Mucosa of gallbladder (tissue), 1 donor: ENCODE results near the gene PAX2. TPM values are rescaled to one million over a fixed set of nuclear protein-coding genes. Genes with fewer than 3 reads are reported as not detected.
"Not testable (repeated sequence)": the region's sequence is repeated elsewhere in the genome, so short reads cannot be mapped to it uniquely, and the experiment has no call there.

Experiments used
- DNase-seq: peaks from one replicate; pipeline ENCODE4 v3.0.0-alpha.2; 2020; ENCODE audit warnings: low spot score
- total RNA-seq: library from RNA; stranded (reverse); gene quantifications from one replicate; pipeline ENCODE4 v1.2.1, GENCODE V29; 2021
- donor health status: DM: no; HTN: no; CAD: no.

PAX2 gene
- not detected for total RNA-seq

DNA sequence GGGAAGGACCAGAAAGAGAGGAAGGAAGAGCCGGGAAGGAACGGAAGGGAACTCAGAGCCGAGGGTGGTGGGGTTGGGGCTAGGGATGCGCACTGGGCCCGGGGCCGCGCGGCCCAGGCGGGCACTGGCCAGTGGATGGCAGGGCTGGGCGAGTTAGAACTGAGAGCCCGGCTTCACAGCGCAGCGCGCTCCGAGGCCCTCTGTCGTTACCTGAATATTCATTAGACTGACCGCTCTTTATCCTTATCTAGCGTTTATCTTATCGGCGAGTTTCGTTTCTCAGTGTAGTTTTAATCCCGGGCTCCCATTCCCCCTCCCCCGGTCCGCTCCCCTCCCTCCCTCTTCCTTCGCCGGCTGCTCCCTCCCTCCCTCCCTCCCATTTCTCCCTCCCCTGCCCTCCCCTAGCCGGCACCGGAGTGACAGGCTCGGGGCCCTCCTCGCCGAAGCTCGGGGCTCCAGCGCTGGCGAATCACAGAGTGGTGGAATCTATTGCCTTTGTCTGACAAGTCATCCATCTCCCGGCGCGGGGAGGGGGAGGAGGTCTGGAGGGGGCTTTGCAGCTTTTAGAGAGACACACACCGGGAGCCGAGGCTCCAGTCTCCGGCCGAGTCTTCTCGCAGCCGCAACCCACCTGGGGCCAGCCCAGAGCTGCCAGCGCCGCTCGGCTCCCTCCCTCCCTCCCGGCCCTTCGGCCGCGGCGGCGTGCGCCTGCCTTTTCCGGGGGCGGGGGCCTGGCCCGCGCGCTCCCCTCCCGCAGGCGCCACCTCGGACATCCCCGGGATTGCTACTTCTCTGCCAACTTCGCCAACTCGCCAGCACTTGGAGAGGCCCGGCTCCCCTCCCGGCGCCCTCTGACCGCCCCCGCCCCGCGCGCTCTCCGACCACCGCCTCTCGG lies at the start of gene PAX2:
PAX2 (plus strand) TSS at position 596 of the 895 bp plus-strand sequence. CDS start 679 bp downstream, outside the sequence.
- no peak for DNase-seq

- DNase-seq = no peak
These were observed 48.9 kb upstream of the PAX2 start for GRCh38 chr10:100696477-100696901.

DNA sequence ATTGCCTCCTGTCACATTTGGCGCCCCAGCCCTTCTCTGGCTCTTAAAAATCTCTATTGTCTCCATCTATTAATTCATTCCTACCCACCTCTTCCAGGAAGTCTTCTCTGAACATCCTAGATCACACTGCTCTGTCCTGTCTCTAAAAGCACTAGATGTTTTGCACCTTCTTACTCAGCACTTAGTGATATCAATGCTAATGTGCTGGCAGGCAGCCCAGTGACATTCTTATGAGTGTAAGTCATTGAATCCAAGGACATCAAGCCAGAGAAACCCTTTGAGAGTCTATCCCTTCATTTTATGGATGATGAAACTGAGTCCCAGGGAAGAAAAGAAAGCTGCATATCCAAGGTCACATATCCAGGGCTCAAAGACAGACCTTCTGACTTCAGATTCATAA lies 48.3 kb upstream of the PAX2 start:
- DNase-seq = peak; percentile 12

GRCh38 chr10:100697631-100698030 lies 47.8 kb upstream of the PAX2 start:
- no peak for DNase-seq

GRCh38 chr10:100701704-100702103 lies 43.7 kb upstream of the PAX2 start:
- not testable (repeated sequence) for DNase-seq

- no peak for DNase-seq
These were observed 40.2 kb upstream of the PAX2 start for GRCh38 chr10:100705139-100705538.

- DNase-seq = no peak
These were observed 38.0 kb upstream of the PAX2 start for GRCh38 chr10:100707261-100707848.

DNA sequence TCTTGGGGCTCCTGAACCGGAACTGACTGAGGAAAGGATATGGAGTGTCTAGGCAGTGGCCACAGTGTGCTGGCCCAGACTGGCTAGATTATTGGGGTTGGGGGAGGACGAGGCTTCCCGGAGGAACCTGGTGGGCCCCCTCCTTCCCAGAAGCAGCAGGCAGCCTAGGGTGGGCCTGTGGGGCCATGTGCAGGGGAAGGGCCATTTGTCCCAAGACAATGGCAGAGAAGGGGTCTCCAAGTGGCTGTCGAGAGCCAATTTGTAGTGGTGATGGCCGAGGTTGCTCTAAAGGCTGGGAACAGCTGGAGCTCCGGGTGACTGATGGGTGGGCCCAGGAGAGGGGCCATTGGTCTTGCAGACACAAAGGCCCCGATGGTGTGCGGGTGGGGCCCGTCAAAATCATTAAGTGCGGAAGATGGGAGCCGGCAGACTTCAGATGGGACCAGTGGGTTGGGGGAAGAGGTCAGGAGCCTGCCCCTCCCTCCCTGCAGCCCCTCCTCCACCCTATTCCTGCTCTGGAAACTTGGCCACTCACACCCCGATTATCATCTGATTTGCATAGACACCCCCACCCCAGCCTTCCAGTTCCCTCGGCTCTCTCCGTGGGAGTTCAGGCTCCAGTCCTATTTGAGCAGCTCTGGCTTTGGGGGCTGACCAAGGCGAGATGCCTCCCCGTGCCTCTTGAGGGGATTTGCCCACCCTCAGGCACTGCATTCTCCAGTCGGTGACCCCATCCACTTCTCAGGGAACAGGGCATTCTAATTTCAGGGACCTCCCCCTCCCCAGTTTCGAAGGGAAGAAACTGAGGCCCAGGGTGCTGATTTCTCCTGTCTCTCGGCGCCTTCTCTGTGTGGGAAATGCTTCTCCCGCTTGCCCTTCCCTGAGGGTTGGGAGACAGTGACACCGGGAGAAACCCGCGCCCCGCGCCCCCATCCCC lies 36.0 kb upstream of the PAX2 start:
- DNase-seq = no peak

DNA sequence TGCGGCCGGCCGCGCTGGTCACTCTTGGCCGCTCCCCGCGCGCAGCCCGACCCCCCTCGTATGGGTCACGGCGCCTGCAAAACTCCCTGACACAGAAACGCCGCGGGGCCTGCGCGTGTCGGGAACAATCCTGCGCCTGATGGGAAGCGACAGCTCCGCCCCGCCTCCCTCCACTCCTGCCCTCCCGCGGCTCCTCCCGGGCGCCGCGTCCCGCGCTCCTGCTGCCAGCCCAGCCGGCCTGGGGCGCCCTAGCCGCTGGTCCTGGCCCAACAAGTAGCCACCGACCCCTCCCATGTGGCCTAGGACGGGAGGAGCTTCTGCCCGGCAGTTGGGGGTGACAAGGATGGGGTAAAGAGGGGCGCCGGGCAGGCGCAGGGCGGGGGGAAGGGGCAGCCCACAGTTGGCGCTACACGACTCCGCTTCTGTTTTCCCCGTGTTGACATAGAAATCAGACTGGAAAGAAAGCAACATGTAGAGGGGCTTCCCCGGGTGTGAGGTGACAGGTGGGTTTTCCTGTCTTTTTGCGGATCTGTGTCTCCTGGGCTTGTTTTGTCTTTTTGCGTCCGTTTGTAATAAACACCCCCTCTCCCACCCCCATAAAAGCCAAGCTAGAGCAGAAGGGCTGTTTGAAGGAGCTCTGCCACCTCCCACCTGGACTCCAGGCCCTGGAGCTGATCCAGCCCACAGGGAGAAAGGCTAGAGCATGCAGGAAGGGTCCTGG lies 35.1 kb upstream of the PAX2 start:
- no peak for DNase-seq

DNA sequence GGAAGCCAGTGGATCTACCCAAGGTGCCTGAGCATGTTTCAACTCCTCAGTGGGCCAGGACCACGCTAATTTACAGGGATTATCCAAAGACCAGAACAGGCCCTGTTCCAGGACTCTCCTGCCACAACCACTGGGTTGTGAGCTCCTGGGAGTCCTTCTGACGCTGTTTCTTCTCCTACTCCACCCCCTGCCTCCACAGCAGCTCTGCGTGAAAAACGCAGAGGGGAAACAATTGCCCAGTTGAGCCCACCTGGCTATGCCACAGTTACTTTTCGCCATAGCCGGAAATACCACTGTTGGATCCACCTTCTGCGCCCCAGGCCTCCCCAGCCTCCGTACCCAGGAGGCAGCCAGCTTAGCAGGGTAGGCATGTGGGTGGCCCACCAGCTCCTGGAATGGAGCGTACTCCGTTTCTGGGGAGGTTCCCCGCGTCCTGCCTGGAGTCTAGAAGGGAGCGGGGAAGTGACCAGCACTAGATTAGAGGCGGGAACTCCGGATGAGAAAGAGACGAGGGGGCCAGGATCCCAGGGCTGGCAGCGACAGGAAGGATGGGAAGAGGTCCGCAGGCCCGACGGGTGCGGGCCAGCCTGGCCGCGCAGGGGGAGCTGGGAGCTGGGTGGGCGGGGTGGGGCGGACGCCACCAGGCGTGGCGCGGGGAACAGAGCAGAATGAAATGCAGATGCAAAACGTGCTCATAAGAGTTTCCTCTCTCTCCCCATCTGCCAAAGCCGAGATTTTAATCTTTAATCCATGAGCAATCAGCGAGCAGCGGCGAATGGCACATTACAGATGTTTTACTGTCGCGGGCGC lies 32.1 kb upstream of the PAX2 start:
- DNase-seq = no peak

DNA sequence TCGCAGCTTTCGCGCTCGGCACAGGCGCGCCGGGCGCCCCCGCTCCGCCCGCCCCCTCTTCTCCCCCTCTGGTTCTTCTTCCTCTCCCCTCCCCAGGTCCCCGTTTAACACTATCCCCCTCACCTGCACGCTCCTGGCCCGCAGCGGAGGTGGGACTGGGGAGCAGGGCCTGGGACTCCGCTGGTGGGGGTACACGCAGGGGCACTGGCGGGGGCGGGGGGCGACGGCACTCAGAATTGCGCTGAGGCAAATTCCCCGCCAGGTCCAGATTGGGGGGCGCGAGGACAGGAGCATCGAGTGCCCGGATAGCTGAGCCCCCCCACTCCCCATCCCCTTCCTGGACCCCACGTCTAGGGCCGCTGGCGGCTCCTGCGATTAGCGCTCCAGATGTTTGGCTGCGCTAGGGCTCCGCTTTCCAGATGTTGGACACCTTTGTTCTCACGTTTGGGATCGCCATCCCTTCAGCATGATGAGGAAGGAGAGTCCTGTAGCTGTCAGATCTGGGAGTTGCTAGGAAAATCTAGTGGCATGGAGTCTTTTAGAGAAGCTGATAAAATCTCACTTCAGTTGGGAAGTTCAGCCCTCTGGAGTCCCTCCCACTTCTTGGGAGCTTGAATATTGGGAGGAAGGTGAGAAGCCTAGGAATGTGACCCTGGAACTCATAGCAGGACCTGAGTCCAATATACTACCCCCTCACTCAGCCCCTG lies 31.4 kb upstream of the PAX2 start:
- no peak for DNase-seq

- no peak for DNase-seq
These were observed 30.8 kb upstream of the PAX2 start for GRCh38 chr10:100714566-100714950.

DNA sequence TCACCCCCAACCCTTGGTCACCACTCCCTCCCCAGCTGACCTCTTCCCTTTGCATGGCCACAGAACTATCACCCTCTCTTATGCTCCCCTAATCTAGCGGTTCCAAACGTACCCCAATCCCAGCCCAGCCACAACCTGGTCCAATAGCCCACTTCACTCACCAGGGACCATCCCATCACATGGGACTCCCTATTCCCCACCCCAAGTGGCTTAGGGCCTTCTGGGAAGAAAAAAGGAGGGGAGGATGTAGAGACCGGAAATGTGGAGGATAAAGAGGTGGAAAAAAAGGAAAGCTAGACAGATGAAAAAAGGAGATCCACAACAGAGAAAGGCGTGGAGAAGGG lies 30.3 kb upstream of the PAX2 start:
- no peak for DNase-seq

DNA sequence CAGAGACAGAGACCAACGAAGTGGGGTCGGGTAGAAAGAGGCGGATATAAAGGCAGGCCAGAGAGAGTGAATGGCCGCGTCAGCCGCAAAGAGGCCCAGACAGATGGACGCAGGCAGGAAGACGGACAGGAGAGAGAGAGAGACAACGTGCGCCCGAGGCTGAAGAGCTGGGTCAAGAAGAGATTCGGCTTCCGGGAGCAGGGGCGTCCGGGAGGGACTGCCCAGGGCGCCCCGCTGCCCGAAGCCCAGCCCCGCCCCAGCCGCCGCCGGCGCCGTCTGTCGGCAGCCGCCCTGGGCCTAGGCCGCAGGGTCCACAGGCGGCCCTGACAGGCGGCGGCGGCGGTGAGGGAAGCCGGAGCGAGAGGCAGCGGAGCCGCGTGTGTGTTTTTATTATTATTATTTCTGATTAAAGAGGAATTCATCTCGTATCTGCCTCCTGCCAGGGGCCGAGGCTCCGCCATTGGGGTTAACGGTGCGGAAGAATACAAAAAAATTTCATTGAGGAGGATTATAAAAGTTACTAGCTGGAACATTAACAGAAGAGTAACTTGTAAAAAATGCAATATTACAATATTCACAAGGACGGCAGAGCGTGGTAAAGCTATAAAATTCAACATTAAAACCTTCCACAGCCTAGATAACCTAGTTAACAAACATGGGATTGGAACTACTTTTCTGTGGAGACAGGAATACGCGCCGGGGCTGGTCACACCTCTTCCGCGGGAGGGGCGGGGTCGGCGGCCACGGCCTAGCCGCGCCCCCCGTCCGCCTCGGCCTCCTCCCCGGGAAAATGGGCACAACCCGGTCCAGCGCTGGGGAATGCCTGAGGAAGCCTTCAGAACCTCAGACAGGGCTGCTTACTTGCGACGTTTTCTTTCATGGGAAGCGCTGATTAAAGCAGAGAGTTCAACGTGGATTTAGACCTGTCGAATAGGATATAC lies 29.7 kb upstream of the PAX2 start:
- DNase-seq = no peak

GRCh38 chr10:100717166-100717565 lies 28.2 kb upstream of the PAX2 start:
- DNase-seq = no peak

GRCh38 chr10:100718197-100718742 lies 27.1 kb upstream of the PAX2 start:
- DNase-seq = no peak

- no peak for DNase-seq
These were observed 22.2 kb upstream of the PAX2 start for GRCh38 chr10:100723180-100723579.

- no peak for DNase-seq
These were observed 21.4 kb upstream of the PAX2 start for GRCh38 chr10:100723770-100724530.
